ENCODE results near the gene GHRHR. TPM values are rescaled to one million over a fixed set of nuclear protein-coding genes. Genes with fewer than 3 reads are reported as not detected.

GHRHR gene
- polyA plus RNA-seq, 1 donor from 2014 or later, result not detected

- Histone ChIP-seq H3K79me2 (replicated peaks; ENCODE audit: insufficient read depth, low read length) (no peaks in the 10 kb centered on the region), H3K4me2 (ENCODE audit: low read length) (no peak overlapping the region), H3K36me3 (ENCODE audit: insufficient read depth, low read length) (no peaks in the 10 kb centered on the region), H3K4me3 (ENCODE audit: low read length) (no peak overlapping the region), H2AFZ (ENCODE audit: low read depth, low read length) (no peak overlapping the region), H3K27me3 (ENCODE audit: insufficient read depth, low read depth, low read length) (no peaks in the 10 kb centered on the region), H3K9me3 (ENCODE audit: low read length) (no peaks in the 10 kb centered on the region), H3K9me2 (ENCODE audit: insufficient read depth, low read length) (no peaks in the 10 kb centered on the region), H4K20me1 (ENCODE audit: insufficient read depth) (no peaks in the 10 kb centered on the region), H3K9ac (ENCODE audit: low read length) (no peak overlapping the region), H3K27ac (ENCODE audit: low read length) (no peak overlapping the region), H3F3A (ENCODE audit: insufficient read depth, low read length, poor library complexity, severe bottlenecking) (no peaks in the 10 kb centered on the region)
- no peak for TF ChIP-seq CTCF (IDR thresholded peaks at IDR 0.05; ENCODE audit: poor library complexity, severe bottlenecking)
- TF ChIP-seq POLR2AphosphoS5 (IDR thresholded peaks at IDR 0.05), result no peak
- no peak for TF ChIP-seq MXI1 (conservative IDR thresholded peaks at IDR 0.05; ENCODE audit: poor library complexity, severe bottlenecking)
- TF ChIP-seq TAF1 (IDR thresholded peaks at IDR 0.05; ENCODE audit: low read depth), result no peak
- no peak for TF ChIP-seq EZH2 (IDR thresholded peaks at IDR 0.05; ENCODE audit: borderline replicate concordance, insufficient read depth, low read length, poor library complexity, severe bottlenecking)
- no peak for TF ChIP-seq RAD21 (conservative IDR thresholded peaks at IDR 0.05)
- no peak for TF ChIP-seq REST (IDR thresholded peaks at IDR 0.05; ENCODE audit: borderline replicate concordance)
- TF ChIP-seq SMC3 (conservative IDR thresholded peaks at IDR 0.05; ENCODE audit: poor library complexity), result no peak
- TF ChIP-seq EP300 (conservative IDR thresholded peaks at IDR 0.05; ENCODE audit: poor library complexity, severe bottlenecking), result no peak
Measured at GRCh38 chr7:31019509-31019908, 55.8 kb downstream of the GHRHR start.

GRCh38 chr7:31020161-31020560 lies 56.4 kb downstream of the GHRHR start:
- Histone ChIP-seq H4K20me1 (ENCODE audit: insufficient read depth) (no peaks in the 10 kb centered on the region), H3K4me2 (ENCODE audit: low read length) (no peak overlapping the region), H3K9me3 (ENCODE audit: low read length) (no peaks in the 10 kb centered on the region), H3K9ac (ENCODE audit: low read length) (no peak overlapping the region), H3F3A (ENCODE audit: insufficient read depth, low read length, poor library complexity, severe bottlenecking) (no peaks in the 10 kb centered on the region), H3K27me3 (ENCODE audit: insufficient read depth, low read depth, low read length) (no peaks in the 10 kb centered on the region), H3K27ac (ENCODE audit: low read length) (no peak overlapping the region), H3K4me3 (ENCODE audit: low read length) (no peak overlapping the region), H3K79me2 (replicated peaks; ENCODE audit: insufficient read depth, low read length) (no peaks in the 10 kb centered on the region), H3K9me2 (ENCODE audit: insufficient read depth, low read length) (no peaks in the 10 kb centered on the region), H2AFZ (ENCODE audit: low read depth, low read length) (no peak overlapping the region), H3K36me3 (ENCODE audit: insufficient read depth, low read length) (no peaks in the 10 kb centered on the region)
- TF ChIP-seq CTCF (IDR thresholded peaks at IDR 0.05; ENCODE audit: poor library complexity, severe bottlenecking) (no peak), POLR2AphosphoS5 (IDR thresholded peaks at IDR 0.05) (no peak), MXI1 (conservative IDR thresholded peaks at IDR 0.05; ENCODE audit: poor library complexity, severe bottlenecking) (no peak), REST (IDR thresholded peaks at IDR 0.05; ENCODE audit: borderline replicate concordance) (no peak), EP300 (conservative IDR thresholded peaks at IDR 0.05; ENCODE audit: poor library complexity, severe bottlenecking) (no peak), EZH2 (IDR thresholded peaks at IDR 0.05; ENCODE audit: borderline replicate concordance, insufficient read depth, low read length, poor library complexity, severe bottlenecking) (no peak), RAD21 (conservative IDR thresholded peaks at IDR 0.05) (no peak), TAF1 (IDR thresholded peaks at IDR 0.05; ENCODE audit: low read depth) (no peak), SMC3 (conservative IDR thresholded peaks at IDR 0.05; ENCODE audit: poor library complexity) (no peak)

All from neural cell (in vitro differentiated cells).